Stimulated activated naive CD8-positive, alpha-beta T cell treated with anti-CD3 and anti-CD28 coated beads, Interleukin-15, Interleukin-2, amounts not matched to agents 100 ng/mL and 50 ng/mL, for 24 hours (primary cell): ENCODE data around the gene SLC6A2.

Experiments used
- H3K27ac Mint-ChIP-seq: one replicate; pipeline ENCODE4 v1.8.0; 2021; ENCODE audit warnings: mild to moderate bottlenecking, mixed read lengths
- H3K27me3 Mint-ChIP-seq: one replicate; pipeline ENCODE4 v1.8.0; 2021; ENCODE audit warnings: mixed read lengths
- H3K36me3 Mint-ChIP-seq: one replicate; pipeline ENCODE4 v1.8.0; 2021; ENCODE audit warnings: low read depth, mixed read lengths
- H3K4me1 Mint-ChIP-seq: one replicate; pipeline ENCODE4 v1.8.0; 2021; ENCODE audit warnings: low read depth, mixed read lengths
- H3K4me3 Mint-ChIP-seq: one replicate; pipeline ENCODE4 v1.8.0; 2021; ENCODE audit warnings: mild to moderate bottlenecking, mixed read lengths
- H3K9me3 Mint-ChIP-seq: one replicate; pipeline ENCODE4 v1.8.0; 2021; ENCODE audit warnings: mixed read lengths

Gene SLC6A2

GRCh38 chr16:55678161-55678821 lies 22.5 kb downstream of the SLC6A2 start:
- H3K4me1 Mint-ChIP-seq, result no peaks in the 10 kb centered on the region
- H3K4me3 Mint-ChIP-seq, result no peak overlapping the region
- peaks cover 4% of the 10 kb centered on the region for H3K27me3 Mint-ChIP-seq
- H3K27ac Mint-ChIP-seq, result no peak overlapping the region
- H3K36me3 Mint-ChIP-seq, result no peaks in the 10 kb centered on the region
- H3K9me3 Mint-ChIP-seq, result no peaks in the 10 kb centered on the region

- H3K27ac Mint-ChIP-seq, result no peak overlapping the region
- H3K9me3 Mint-ChIP-seq, result no peaks in the 10 kb centered on the region
- H3K4me1 Mint-ChIP-seq, result no peaks in the 10 kb centered on the region
- no peaks in the 10 kb centered on the region for H3K36me3 Mint-ChIP-seq
- H3K27me3 Mint-ChIP-seq, result no peaks in the 10 kb centered on the region
- no peak overlapping the region for H3K4me3 Mint-ChIP-seq
Observed at GRCh38 chr16:55682086-55682485, 26.3 kb downstream of the SLC6A2 start.

GRCh38 chr16:55685973-55686372 lies 30.2 kb downstream of the SLC6A2 start:
- Mint-ChIP-seq H3K9me3 (no peaks in the 10 kb centered on the region), H3K27ac (no peak overlapping the region), H3K36me3 (no peaks in the 10 kb centered on the region), H3K27me3 (peaks cover 4% of the 10 kb centered on the region), H3K4me1 (no peaks in the 10 kb centered on the region), H3K4me3 (no peak overlapping the region)

DNA sequence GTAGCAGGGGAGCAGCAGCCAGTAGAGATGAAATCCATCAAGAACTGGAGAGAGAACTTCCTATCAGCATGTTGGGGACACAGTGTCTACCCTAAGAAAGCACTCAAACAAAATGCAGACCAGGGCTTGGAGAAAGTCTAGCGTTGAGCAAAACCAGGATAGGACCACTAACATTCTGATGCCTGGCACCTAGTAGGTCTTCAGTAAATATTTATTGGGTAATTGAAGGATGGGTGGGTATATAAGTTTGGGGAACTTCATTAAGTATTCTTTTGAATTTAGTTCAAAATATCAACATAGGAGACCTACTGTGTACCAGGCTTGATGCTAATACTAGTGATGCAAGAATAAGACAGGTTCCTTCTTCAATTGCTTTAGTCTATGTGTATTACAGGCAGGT lies 30.9 kb downstream of the SLC6A2 start:
- no peak overlapping the region for H3K27ac Mint-ChIP-seq
- no peaks in the 10 kb centered on the region for H3K36me3 Mint-ChIP-seq
- no peak overlapping the region for H3K4me3 Mint-ChIP-seq
- no peaks in the 10 kb centered on the region for H3K4me1 Mint-ChIP-seq
- H3K9me3 Mint-ChIP-seq, result no peaks in the 10 kb centered on the region
- peaks cover 4% of the 10 kb centered on the region for H3K27me3 Mint-ChIP-seq

DNA sequence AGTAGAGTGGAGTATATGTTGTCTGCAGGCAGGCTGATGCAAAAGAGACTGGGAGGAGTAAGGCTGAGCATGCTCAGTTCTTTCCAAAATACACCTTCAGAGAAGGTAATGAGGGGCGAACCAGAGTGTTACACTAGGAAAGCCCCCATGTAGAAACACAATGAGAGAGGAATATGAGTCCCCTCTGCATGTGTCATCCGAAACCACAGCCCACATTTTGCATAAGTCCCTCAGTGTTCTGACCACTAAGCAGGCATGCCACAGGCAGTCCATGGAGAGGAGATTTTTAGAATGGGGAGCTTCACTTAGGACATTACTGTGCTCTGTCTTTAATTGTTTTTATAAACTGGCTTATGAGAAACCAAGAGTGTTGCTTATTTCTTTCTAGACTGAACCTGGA lies 32.0 kb downstream of the SLC6A2 start:
- no peaks in the 10 kb centered on the region for H3K36me3 Mint-ChIP-seq
- no peak overlapping the region for H3K27ac Mint-ChIP-seq
- H3K4me3 Mint-ChIP-seq, result no peak overlapping the region
- H3K4me1 Mint-ChIP-seq, result no peaks in the 10 kb centered on the region
- no peaks in the 10 kb centered on the region for H3K9me3 Mint-ChIP-seq
- H3K27me3 Mint-ChIP-seq, result peaks cover 4% of the 10 kb centered on the region

DNA sequence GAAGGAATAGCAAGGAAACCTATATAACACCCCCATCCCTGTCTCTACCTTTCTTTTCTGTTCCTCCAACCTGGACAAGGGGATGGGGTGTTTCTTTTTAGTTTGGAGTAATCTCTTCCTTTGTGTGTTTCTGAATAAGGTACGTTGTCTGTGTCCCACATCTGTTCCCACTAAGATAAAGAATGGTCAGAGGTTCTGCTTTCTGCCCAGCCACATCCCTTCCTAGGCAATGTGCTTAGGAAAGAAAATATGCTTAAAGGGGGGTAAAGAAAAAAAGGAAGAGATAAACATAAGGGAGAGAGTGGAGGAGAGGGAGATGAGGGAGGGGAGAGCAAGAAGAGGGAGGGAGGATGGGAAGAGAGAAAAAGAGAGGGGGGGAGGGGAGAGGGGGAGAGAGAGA lies 35.1 kb downstream of the SLC6A2 start:
- no peak overlapping the region for H3K4me3 Mint-ChIP-seq
- no peaks in the 10 kb centered on the region for H3K4me1 Mint-ChIP-seq
- H3K27ac Mint-ChIP-seq, result no peak overlapping the region
- peaks cover 4% of the 10 kb centered on the region for H3K27me3 Mint-ChIP-seq
- no peaks in the 10 kb centered on the region for H3K36me3 Mint-ChIP-seq
- H3K9me3 Mint-ChIP-seq, result no peaks in the 10 kb centered on the region

DNA sequence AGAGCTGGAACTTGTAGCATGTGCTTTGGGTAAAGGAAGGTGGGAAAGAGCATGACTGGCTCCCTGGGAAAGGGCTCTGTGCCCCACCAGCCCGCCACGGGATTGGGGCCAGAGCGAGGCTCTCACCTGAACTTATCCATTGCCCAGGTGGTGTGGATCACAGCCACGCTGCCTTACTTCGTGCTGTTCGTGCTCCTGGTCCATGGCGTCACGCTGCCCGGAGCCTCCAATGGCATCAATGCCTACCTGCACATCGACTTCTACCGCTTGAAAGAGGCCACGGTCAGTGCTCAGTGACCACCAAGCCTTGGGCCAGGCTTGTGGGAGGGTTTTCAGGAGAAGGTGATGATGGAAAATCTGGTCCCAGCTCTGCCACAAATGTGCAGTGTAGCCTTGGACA lies 36.0 kb downstream of the SLC6A2 start:
- Mint-ChIP-seq H3K27ac (no peak overlapping the region), H3K36me3 (no peaks in the 10 kb centered on the region), H3K9me3 (no peaks in the 10 kb centered on the region), H3K27me3 (peaks cover 4% of the 10 kb centered on the region), H3K4me1 (no peaks in the 10 kb centered on the region), H3K4me3 (no peak overlapping the region)

- no peaks in the 10 kb centered on the region for H3K4me1 Mint-ChIP-seq
- H3K27me3 Mint-ChIP-seq, result no peaks in the 10 kb centered on the region
- no peaks in the 10 kb centered on the region for H3K9me3 Mint-ChIP-seq
- no peaks in the 10 kb centered on the region for H3K36me3 Mint-ChIP-seq
- H3K4me3 Mint-ChIP-seq, result no peak overlapping the region
- H3K27ac Mint-ChIP-seq, result no peak overlapping the region
Observed at GRCh38 chr16:55695595-55695994, 39.8 kb downstream of the SLC6A2 start.

GRCh38 chr16:55697867-55698266 lies 42.1 kb downstream of the SLC6A2 start:
- Mint-ChIP-seq H3K27ac (no peak overlapping the region), H3K9me3 (no peaks in the 10 kb centered on the region), H3K27me3 (peaks cover 3% of the 10 kb centered on the region), H3K4me1 (no peaks in the 10 kb centered on the region), H3K4me3 (no peak overlapping the region), H3K36me3 (no peaks in the 10 kb centered on the region)

DNA sequence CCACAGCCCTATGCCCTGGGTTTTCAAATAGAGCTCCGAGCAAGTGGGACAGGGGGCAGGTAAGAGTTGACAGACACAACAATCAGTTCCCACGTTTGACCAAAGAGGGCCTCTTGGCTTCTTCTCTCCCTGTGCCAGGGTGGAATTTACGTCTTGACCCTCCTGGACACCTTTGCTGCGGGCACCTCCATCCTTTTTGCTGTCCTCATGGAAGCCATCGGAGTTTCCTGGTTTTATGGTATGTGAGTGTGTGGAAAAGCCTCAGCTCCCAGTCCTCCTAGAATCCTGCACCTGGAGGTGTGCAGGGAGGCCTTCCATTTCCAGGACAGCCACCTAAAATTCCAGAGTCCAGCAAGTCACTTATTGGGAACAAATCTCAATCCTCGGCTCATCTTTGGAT lies 42.5 kb downstream of the SLC6A2 start:
- Mint-ChIP-seq H3K27ac (no peak overlapping the region), H3K27me3 (peaks cover 4% of the 10 kb centered on the region), H3K9me3 (no peaks in the 10 kb centered on the region), H3K36me3 (no peaks in the 10 kb centered on the region), H3K4me1 (no peaks in the 10 kb centered on the region), H3K4me3 (no peak overlapping the region)

DNA sequence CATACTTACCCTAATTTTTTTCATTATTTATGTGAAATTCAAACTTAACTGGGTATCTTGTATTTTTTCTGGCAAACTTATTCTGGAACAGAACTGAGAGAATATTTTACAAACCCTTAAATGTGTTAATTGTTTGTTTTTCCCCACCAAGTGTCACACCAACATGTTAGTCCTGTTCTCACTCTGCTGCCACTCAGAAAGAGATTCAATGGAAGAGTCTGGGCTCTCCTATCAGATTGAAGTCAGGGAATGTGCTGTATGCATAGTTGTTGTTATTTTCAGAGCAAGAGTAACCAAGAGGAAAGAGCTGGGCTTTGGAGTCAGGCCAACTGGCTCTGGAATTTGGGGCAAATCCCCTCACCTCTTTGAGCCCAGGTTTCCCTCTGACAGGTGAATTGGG lies 43.2 kb downstream of the SLC6A2 start:
- H3K36me3 Mint-ChIP-seq, result no peaks in the 10 kb centered on the region
- peaks cover 4% of the 10 kb centered on the region for H3K27me3 Mint-ChIP-seq
- H3K4me3 Mint-ChIP-seq, result no peak overlapping the region
- H3K27ac Mint-ChIP-seq, result no peak overlapping the region
- no peaks in the 10 kb centered on the region for H3K4me1 Mint-ChIP-seq
- no peaks in the 10 kb centered on the region for H3K9me3 Mint-ChIP-seq

- Mint-ChIP-seq H3K4me1 (no peaks in the 10 kb centered on the region), H3K36me3 (no peaks in the 10 kb centered on the region), H3K27ac (no peak overlapping the region), H3K9me3 (no peaks in the 10 kb centered on the region), H3K27me3 (peaks cover 6% of the 10 kb centered on the region), H3K4me3 (no peak overlapping the region)
Observed at GRCh38 chr16:55699616-55700015, 43.8 kb downstream of the SLC6A2 start.

DNA sequence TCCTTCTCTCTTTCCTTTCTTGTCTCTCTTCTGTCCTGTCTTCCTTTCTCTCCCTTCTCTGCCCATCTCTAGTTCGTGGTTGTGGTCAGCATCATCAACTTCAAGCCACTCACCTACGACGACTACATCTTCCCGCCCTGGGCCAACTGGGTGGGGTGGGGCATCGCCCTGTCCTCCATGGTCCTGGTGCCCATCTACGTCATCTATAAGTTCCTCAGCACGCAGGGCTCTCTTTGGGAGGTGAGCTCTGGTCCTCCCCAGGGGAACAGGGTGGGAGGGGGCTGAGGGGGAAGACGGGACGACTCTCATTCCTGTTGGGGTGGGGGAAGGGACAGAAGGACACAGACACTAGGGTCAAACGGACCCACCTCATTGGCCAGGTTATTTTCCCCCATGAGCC lies 44.3 kb downstream of the SLC6A2 start:
- Mint-ChIP-seq H3K36me3 (no peaks in the 10 kb centered on the region), H3K4me3 (no peak overlapping the region), H3K4me1 (no peaks in the 10 kb centered on the region), H3K27me3 (peaks cover 6% of the 10 kb centered on the region), H3K27ac (no peak overlapping the region), H3K9me3 (no peaks in the 10 kb centered on the region)

GRCh38 chr16:55700961-55701360 lies 45.2 kb downstream of the SLC6A2 start:
- Mint-ChIP-seq H3K9me3 (no peaks in the 10 kb centered on the region), H3K4me1 (no peaks in the 10 kb centered on the region), H3K36me3 (no peaks in the 10 kb centered on the region), H3K4me3 (no peak overlapping the region), H3K27ac (no peak overlapping the region), H3K27me3 (peaks cover 6% of the 10 kb centered on the region)

GRCh38 chr16:55701442-55702319 lies 45.9 kb downstream of the SLC6A2 start:
- H3K4me3 Mint-ChIP-seq, result no peak overlapping the region
- H3K27ac Mint-ChIP-seq, result no peak overlapping the region
- no peaks in the 10 kb centered on the region for H3K9me3 Mint-ChIP-seq
- no peaks in the 10 kb centered on the region for H3K36me3 Mint-ChIP-seq
- no peaks in the 10 kb centered on the region for H3K4me1 Mint-ChIP-seq
- peaks cover 6% of the 10 kb centered on the region for H3K27me3 Mint-ChIP-seq
